ENCODE data around the gene ENTPD7.
"Not testable (repeated sequence)": the region's sequence is repeated elsewhere in the genome, so short reads cannot be mapped to it uniquely, and the experiment has no call there.

ENTPD7 gene

GRCh38 chr10:99740260-99740659 is 81.0 kb downstream of the ENTPD7 start:
- H3K27me3 Mint-ChIP-seq (ENCODE audit: low read depth, poor library complexity) = no peaks in the 10 kb centered on the region
- DNase-seq = no peak
- H3K4me3 Mint-ChIP-seq = no peak overlapping the region
- H3K27ac Mint-ChIP-seq = no peak overlapping the region
- TF ChIP-seq CTCF (IDR thresholded peaks at IDR 0.05) = no peak
- H3K4me1 Mint-ChIP-seq = no peaks in the 10 kb centered on the region
- H3K36me3 Mint-ChIP-seq (ENCODE audit: low read depth) = peaks cover 91% of the 10 kb centered on the region
- peaks cover 31% of the 10 kb centered on the region for H3K9me3 Mint-ChIP-seq

- peaks cover 31% of the 10 kb centered on the region for H3K9me3 Mint-ChIP-seq
- H3K4me3 Mint-ChIP-seq = no peak overlapping the region
- H3K27me3 Mint-ChIP-seq (ENCODE audit: low read depth, poor library complexity) = no peaks in the 10 kb centered on the region
- H3K36me3 Mint-ChIP-seq (ENCODE audit: low read depth) = peaks cover 87% of the 10 kb centered on the region
- H3K4me1 Mint-ChIP-seq = no peaks in the 10 kb centered on the region
- no peak for DNase-seq
- no peak for TF ChIP-seq CTCF (IDR thresholded peaks at IDR 0.05)
- peak overlapping the region; percentile 77 for H3K27ac Mint-ChIP-seq
Observed at GRCh38 chr10:99740933-99741559, 81.7 kb downstream of the ENTPD7 start.

- Mint-ChIP-seq H3K4me1 (no peaks in the 10 kb centered on the region), H3K4me3 (no peak overlapping the region), H3K36me3 (ENCODE audit: low read depth) (peaks cover 78% of the 10 kb centered on the region), H3K9me3 (peaks cover 31% of the 10 kb centered on the region), H3K27ac (no peak overlapping the region), H3K27me3 (ENCODE audit: low read depth, poor library complexity) (no peaks in the 10 kb centered on the region)
- TF ChIP-seq CTCF (IDR thresholded peaks at IDR 0.05) = no peak
- DNase-seq = no peak
Observed at GRCh38 chr10:99742254-99742653, 82.9 kb downstream of the ENTPD7 start.

- Mint-ChIP-seq H3K9me3 (peaks cover 31% of the 10 kb centered on the region), H3K36me3 (ENCODE audit: low read depth) (peaks cover 73% of the 10 kb centered on the region), H3K27ac (no peak overlapping the region), H3K27me3 (ENCODE audit: low read depth, poor library complexity) (no peaks in the 10 kb centered on the region), H3K4me1 (no peaks in the 10 kb centered on the region), H3K4me3 (no peak overlapping the region)
- no peak for DNase-seq
- no peak for TF ChIP-seq CTCF (IDR thresholded peaks at IDR 0.05)
Observed at GRCh38 chr10:99742701-99743100, 83.4 kb downstream of the ENTPD7 start.

- no peaks in the 10 kb centered on the region for H3K27me3 Mint-ChIP-seq (ENCODE audit: low read depth, poor library complexity)
- H3K4me3 Mint-ChIP-seq = no peak overlapping the region
- H3K27ac Mint-ChIP-seq = no peak overlapping the region
- DNase-seq = no peak
- H3K36me3 Mint-ChIP-seq (ENCODE audit: low read depth) = peaks cover 62% of the 10 kb centered on the region
- H3K9me3 Mint-ChIP-seq = peaks cover 29% of the 10 kb centered on the region
- H3K4me1 Mint-ChIP-seq = no peaks in the 10 kb centered on the region
- no peak for TF ChIP-seq CTCF (IDR thresholded peaks at IDR 0.05)
Observed at GRCh38 chr10:99743841-99744240, 84.5 kb downstream of the ENTPD7 start.

- H3K9me3 Mint-ChIP-seq; H3K27me3 Mint-ChIP-seq (ENCODE audit: low read depth, poor library complexity); DNase-seq; H3K4me1 Mint-ChIP-seq; H3K4me3 Mint-ChIP-seq; H3K27ac Mint-ChIP-seq: not testable (repeated sequence)
- H3K36me3 Mint-ChIP-seq (ENCODE audit: low read depth) = peaks cover 51% of the 10 kb centered on the region
Observed at GRCh38 chr10:99746166-99746565, 86.9 kb downstream of the ENTPD7 start.
